Uterus (tissue), 2 donors: ENCODE measurements around the gene SIRPG.

Experiments
- CTCF ChIP-seq, 4 experiments: fragments of 200-600 bp in 2 of 4; fragments of 450-650 bp in 2 of 4; sonication (generic) in 2 of 4; IDR thresholded peaks; one replicate each; pipeline ENCODE4 v1.5.1; 2016 to 2019; ENCODE audit warnings: antibody characterized with exemption in 4 of 4, mild to moderate bottlenecking in 2 of 4, moderate library complexity in 1 of 4
- POLR2A ChIP-seq, 2 donors: fragments of 450-650 bp; IDR thresholded peaks; one replicate each; pipeline ENCODE4 v1.6.1; 2016; ENCODE audit warnings: antibody characterized with exemption in 2 of 2, mild to moderate bottlenecking in 1 of 2, moderate library complexity in 1 of 2

GRCh38 chr20:1671891-1672669 is 14.5 kb upstream of the SIRPG start:
- TF ChIP-seq CTCF (IDR thresholded peaks at IDR 0.05) (no peak), POLR2A (IDR thresholded peaks at IDR 0.05) (no peak)
